ENCODE results near the gene SASH1.

Gene SASH1

DNA sequence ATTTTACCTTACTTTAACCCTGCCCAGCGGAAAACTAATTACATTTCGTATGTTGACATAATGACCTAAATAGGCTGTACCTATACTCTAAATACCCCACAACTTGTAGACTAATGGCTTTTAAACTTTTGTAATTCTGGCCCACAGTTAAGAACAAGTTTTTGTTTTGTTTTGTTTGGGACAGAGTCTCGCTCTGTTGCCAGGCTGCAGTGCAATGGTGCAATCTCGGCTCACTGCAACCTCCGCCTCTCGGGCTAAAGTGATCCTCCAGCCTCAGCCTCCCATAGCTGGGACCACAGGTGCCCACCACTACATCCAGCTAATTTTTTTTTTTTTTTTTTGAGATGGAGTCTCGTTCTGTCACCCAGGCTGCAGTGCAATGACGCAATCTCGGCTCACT lies 5.7 kb upstream of the SASH1 start:
- no peak for TF ChIP-seq BHLHE40 (IDR thresholded peaks at IDR 0.05; ENCODE audit: borderline replicate concordance)
- no peak for TF ChIP-seq HDGF (IDR thresholded peaks at IDR 0.05; ENCODE audit: borderline replicate concordance)
- TF ChIP-seq NFRKB (IDR thresholded peaks at IDR 0.05) = no peak
- no peak for TF ChIP-seq ELF4 (IDR thresholded peaks at IDR 0.05)
- no peak for TF ChIP-seq ARNT (IDR thresholded peaks at IDR 0.05)
- TF ChIP-seq FOXK2 (IDR thresholded peaks at IDR 0.05) = no peak
- TF ChIP-seq SUZ12 (IDR thresholded peaks at IDR 0.05) = no peak
- no peak for TF ChIP-seq PKNOX1 (IDR thresholded peaks at IDR 0.05)
- TF ChIP-seq L3MBTL2 (conservative IDR thresholded peaks at IDR 0.05) = no peak
- TF ChIP-seq CTBP1 (IDR thresholded peaks at IDR 0.05; ENCODE audit: borderline replicate concordance) = no peak
- TF ChIP-seq ZNF384 (IDR thresholded peaks at IDR 0.05) = no peak
- no peak for TF ChIP-seq TARDBP (IDR thresholded peaks at IDR 0.05)
- TF ChIP-seq FOXM1 (IDR thresholded peaks at IDR 0.05; ENCODE audit: borderline replicate concordance) = no peak
- TF ChIP-seq SP1 (IDR thresholded peaks at IDR 0.05) = no peak
- no peak for TF ChIP-seq LEF1 (IDR thresholded peaks at IDR 0.05; ENCODE audit: borderline replicate concordance)
- TF ChIP-seq FOXA1 (IDR thresholded peaks at IDR 0.05) = no peak
- no peak for DNase-seq (ENCODE audit: extremely low spot score)
- ChIA-PET POLR2A (no interaction called here), CTCF (no interaction called here)

DNA sequence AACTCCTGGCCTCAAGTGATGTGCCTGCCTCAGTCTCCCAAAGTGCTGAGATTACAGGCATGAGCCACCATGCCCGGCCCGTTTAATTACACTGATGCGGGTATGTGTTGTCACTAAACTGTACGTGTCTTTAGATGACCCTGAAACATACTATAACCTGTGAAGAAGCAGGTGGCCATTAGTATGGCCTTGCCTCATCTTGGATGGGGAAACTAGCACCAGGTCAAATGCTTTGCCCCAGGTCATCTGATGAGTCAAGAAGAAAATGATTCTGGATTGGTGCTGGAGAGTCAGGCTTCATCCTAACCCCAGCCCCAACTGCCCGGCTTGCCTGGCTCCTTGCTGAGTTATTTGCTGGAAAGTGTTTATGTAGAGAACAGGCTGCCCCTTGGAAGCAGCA lies 2.9 kb upstream of the SASH1 start:
- DNase-seq (ENCODE audit: extremely low spot score) = no peak
- TF ChIP-seq HDGF (IDR thresholded peaks at IDR 0.05; ENCODE audit: borderline replicate concordance) (no peak), CTBP1 (IDR thresholded peaks at IDR 0.05; ENCODE audit: borderline replicate concordance) (no peak), PKNOX1 (IDR thresholded peaks at IDR 0.05) (no peak), LEF1 (IDR thresholded peaks at IDR 0.05; ENCODE audit: borderline replicate concordance) (no peak), NFRKB (IDR thresholded peaks at IDR 0.05) (no peak), FOXM1 (IDR thresholded peaks at IDR 0.05; ENCODE audit: borderline replicate concordance) (no peak), ARNT (IDR thresholded peaks at IDR 0.05) (no peak), SP1 (IDR thresholded peaks at IDR 0.05) (no peak), SUZ12 (IDR thresholded peaks at IDR 0.05) (no peak), TARDBP (IDR thresholded peaks at IDR 0.05) (no peak), FOXA1 (IDR thresholded peaks at IDR 0.05) (no peak), ZNF384 (IDR thresholded peaks at IDR 0.05) (no peak), ELF4 (IDR thresholded peaks at IDR 0.05) (no peak), L3MBTL2 (conservative IDR thresholded peaks at IDR 0.05) (no peak), BHLHE40 (IDR thresholded peaks at IDR 0.05; ENCODE audit: borderline replicate concordance) (no peak), FOXK2 (IDR thresholded peaks at IDR 0.05) (no peak)
- ChIA-PET POLR2A (no interaction called here), CTCF (no interaction called here)

GRCh38 chr6:148340586-148341297 lies 1.9 kb upstream of the SASH1 start:
- ChIA-PET CTCF (no interaction called here), POLR2A (no interaction called here)
- no peak for TF ChIP-seq BHLHE40 (IDR thresholded peaks at IDR 0.05; ENCODE audit: borderline replicate concordance)
- TF ChIP-seq SP1 (IDR thresholded peaks at IDR 0.05) = no peak
- TF ChIP-seq FOXA1 (IDR thresholded peaks at IDR 0.05) = no peak
- TF ChIP-seq TARDBP (IDR thresholded peaks at IDR 0.05) = no peak
- no peak for TF ChIP-seq HDGF (IDR thresholded peaks at IDR 0.05; ENCODE audit: borderline replicate concordance)
- TF ChIP-seq FOXM1 (IDR thresholded peaks at IDR 0.05; ENCODE audit: borderline replicate concordance) = no peak
- TF ChIP-seq ELF4 (IDR thresholded peaks at IDR 0.05) = no peak
- no peak for TF ChIP-seq ARNT (IDR thresholded peaks at IDR 0.05)
- no peak for TF ChIP-seq SUZ12 (IDR thresholded peaks at IDR 0.05)
- TF ChIP-seq L3MBTL2 (conservative IDR thresholded peaks at IDR 0.05) = no peak
- no peak for TF ChIP-seq CTBP1 (IDR thresholded peaks at IDR 0.05; ENCODE audit: borderline replicate concordance)
- no peak for TF ChIP-seq PKNOX1 (IDR thresholded peaks at IDR 0.05)
- no peak for TF ChIP-seq FOXK2 (IDR thresholded peaks at IDR 0.05)
- TF ChIP-seq NFRKB (IDR thresholded peaks at IDR 0.05) = no peak
- no peak for DNase-seq (ENCODE audit: extremely low spot score)

DNA sequence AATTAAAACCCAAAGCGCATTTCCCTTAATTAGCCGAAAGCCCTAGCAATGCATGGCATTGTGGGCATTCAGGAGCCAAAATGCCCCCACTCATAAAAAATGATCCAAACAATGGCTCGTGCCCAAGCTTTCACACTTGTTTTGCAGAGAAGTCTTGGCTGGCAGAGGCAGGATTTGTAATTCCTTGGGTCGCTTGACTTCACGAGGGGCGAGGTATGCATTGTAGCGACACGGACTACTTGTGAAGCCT lies 613 bp upstream of the SASH1 start:
- DNase-seq (ENCODE audit: extremely low spot score) = no peak
- POLR2A ChIA-PET = interaction anchor here (1.2 to 1.7 kb wide), 3 partner anchors 13 to 161 kb away, joined by 4 to 5 read pairs (median 4); no protein-coding TSS in a partner anchor
- CTCF ChIA-PET = no interaction called here
- no peak for TF ChIP-seq ELF4 (IDR thresholded peaks at IDR 0.05)
- no peak for TF ChIP-seq ZNF384 (IDR thresholded peaks at IDR 0.05)
- TF ChIP-seq CTBP1 (IDR thresholded peaks at IDR 0.05; ENCODE audit: borderline replicate concordance) = no peak
- TF ChIP-seq ARNT (IDR thresholded peaks at IDR 0.05) = no peak
- no peak for TF ChIP-seq L3MBTL2 (conservative IDR thresholded peaks at IDR 0.05)
- TF ChIP-seq SUZ12 (IDR thresholded peaks at IDR 0.05) = no peak
- TF ChIP-seq HDGF (IDR thresholded peaks at IDR 0.05; ENCODE audit: borderline replicate concordance) = no peak
- TF ChIP-seq SP1 (IDR thresholded peaks at IDR 0.05) = no peak
- no peak for TF ChIP-seq BHLHE40 (IDR thresholded peaks at IDR 0.05; ENCODE audit: borderline replicate concordance)
- no peak for TF ChIP-seq FOXK2 (IDR thresholded peaks at IDR 0.05)
- TF ChIP-seq FOXM1 (IDR thresholded peaks at IDR 0.05; ENCODE audit: borderline replicate concordance) = no peak
- no peak for TF ChIP-seq LEF1 (IDR thresholded peaks at IDR 0.05; ENCODE audit: borderline replicate concordance)
- no peak for TF ChIP-seq FOXA1 (IDR thresholded peaks at IDR 0.05)
- TF ChIP-seq NFRKB (IDR thresholded peaks at IDR 0.05) = no peak
- no peak for TF ChIP-seq PKNOX1 (IDR thresholded peaks at IDR 0.05)
- no peak for TF ChIP-seq TARDBP (IDR thresholded peaks at IDR 0.05)

DNA sequence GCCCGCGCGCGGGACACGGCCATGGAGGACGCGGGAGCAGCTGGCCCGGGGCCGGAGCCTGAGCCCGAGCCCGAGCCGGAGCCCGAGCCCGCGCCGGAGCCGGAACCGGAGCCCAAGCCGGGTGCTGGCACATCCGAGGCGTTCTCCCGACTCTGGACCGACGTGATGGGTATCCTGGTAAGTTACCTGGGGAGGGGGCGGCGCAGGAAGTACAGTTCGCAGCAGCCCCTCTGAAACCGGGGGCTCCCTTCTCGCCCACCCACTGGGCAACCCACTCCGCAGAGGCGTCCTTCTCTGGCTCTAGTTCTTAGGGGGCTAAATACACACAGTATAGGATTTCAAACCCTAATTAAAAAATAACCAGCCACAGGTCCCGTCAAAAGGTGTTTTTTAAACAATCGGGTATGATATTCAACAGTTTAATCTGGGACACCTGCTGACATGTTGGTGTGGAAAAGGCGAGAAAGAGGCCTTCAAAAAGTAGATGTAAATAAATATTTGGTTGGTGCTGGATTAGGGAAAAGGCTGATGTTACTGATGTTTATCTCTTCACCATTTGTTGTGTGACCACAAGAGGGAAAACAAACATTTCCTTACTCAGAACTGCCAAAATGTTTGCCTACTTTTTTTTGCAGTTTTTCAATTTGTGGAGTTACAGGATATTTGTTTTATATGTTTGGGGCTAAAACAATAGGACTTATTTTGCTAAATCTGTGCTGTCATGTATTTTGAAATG lies 577 bp downstream of the SASH1 start:
- POLR2A ChIA-PET = interaction anchor here (1.4 to 1.7 kb wide), 2 partner anchors 14 to 162 kb away, joined by 4 to 5 read pairs; no protein-coding TSS in a partner anchor
- CTCF ChIA-PET = no interaction called here
- no peak for TF ChIP-seq ARNT (IDR thresholded peaks at IDR 0.05)
- TF ChIP-seq FOXK2 (IDR thresholded peaks at IDR 0.05) = no peak
- no peak for TF ChIP-seq FOXM1 (IDR thresholded peaks at IDR 0.05; ENCODE audit: borderline replicate concordance)
- TF ChIP-seq ELF4 (IDR thresholded peaks at IDR 0.05) = no peak
- no peak for TF ChIP-seq TARDBP (IDR thresholded peaks at IDR 0.05)
- TF ChIP-seq ZNF384 (IDR thresholded peaks at IDR 0.05) = no peak
- TF ChIP-seq NFRKB (IDR thresholded peaks at IDR 0.05) = no peak
- TF ChIP-seq SP1 (IDR thresholded peaks at IDR 0.05) = no peak
- no peak for TF ChIP-seq HDGF (IDR thresholded peaks at IDR 0.05; ENCODE audit: borderline replicate concordance)
- no peak for TF ChIP-seq CTBP1 (IDR thresholded peaks at IDR 0.05; ENCODE audit: borderline replicate concordance)
- DNase-seq (ENCODE audit: extremely low spot score) = no peak
